SU-DHL-6 (cell line): ENCODE data around the gene ZNF80.

ENCODE experiments used
- H2AFZ ChIP-seq: fragments of 200-600 bp; sonication (generic); 2 replicates; pipeline ENCODE4 v1.6.1; 2014; ENCODE audit warnings: low read depth, mild to moderate bottlenecking, moderate library complexity, mixed read lengths, antibody characterized with exemption, low read length; ENCODE audit not compliant: severe bottlenecking
- H3F3A ChIP-seq: fragments of 200-600 bp; shearing (Covaris generic); 2 replicates; pipeline ENCODE4 v1.6.0; 2016; ENCODE audit warnings: antibody characterized with exemption, mild to moderate bottlenecking; ENCODE audit not compliant: insufficient read depth
- H3K27ac ChIP-seq: fragments of 200-600 bp; sonication (generic); 2 replicates; pipeline ENCODE4 v1.5.1; 2016; ENCODE audit warnings: low read depth, mild to moderate bottlenecking, low read length, moderate library complexity, mixed read lengths
- H3K27me3 ChIP-seq: fragments of 200-600 bp; sonication (generic), shearing (Covaris generic); 2 replicates; pipeline ENCODE4 v1.6.0; 2014; ENCODE audit warnings: mild to moderate bottlenecking, low read length
- H3K36me3 ChIP-seq: fragments of 200-600 bp; sonication (generic); 2 replicates; pipeline ENCODE4 v1.6.1; 2014; ENCODE audit warnings: mild to moderate bottlenecking, low read length, mixed read lengths
- H3K4me2 ChIP-seq: fragments of 300-600, 200-600 bp; shearing (Covaris generic), sonication (generic); 2 replicates; pipeline ENCODE4 v1.6.0; 2014; ENCODE audit warnings: low read length, low read depth, mild to moderate bottlenecking; ENCODE audit not compliant: poor library complexity, severe bottlenecking
- H3K4me3 ChIP-seq: fragments of 200-600 bp; sonication (generic); 2 replicates; pipeline ENCODE4 v1.5.1; 2014; ENCODE audit warnings: antibody characterized with exemption, low read length, mild to moderate bottlenecking, mixed read lengths; ENCODE audit not compliant: insufficient read depth, poor library complexity, severe bottlenecking
- H3K79me2 ChIP-seq: fragments of 200-600 bp; sonication (generic); 2 replicates; pipeline ENCODE4 v1.6.1; 2014; ENCODE audit warnings: mild to moderate bottlenecking, low read length, moderate library complexity; ENCODE audit not compliant: insufficient read depth
- H3K9ac ChIP-seq: fragments of 200-600 bp; sonication (generic); 2 replicates; pipeline ENCODE4 v1.7.0; 2014; ENCODE audit warnings: mild to moderate bottlenecking, low read length
- H3K9me2 ChIP-seq: fragments of 200-600 bp; sonication (generic); replicated peaks from 2 replicates; pipeline ENCODE4 v1.6.1; 2014; ENCODE audit warnings: low read length; ENCODE audit not compliant: insufficient read depth
- H3K9me3 ChIP-seq: fragments of 200-600 bp; sonication (generic); 2 replicates; pipeline ENCODE4 v1.6.1; 2014; ENCODE audit warnings: low read length, mixed read lengths; ENCODE audit not compliant: insufficient read depth
- H4K20me1 ChIP-seq: fragments of 200-600 bp; sonication (generic); 2 replicates; pipeline ENCODE4 v1.6.1; 2014; ENCODE audit warnings: low read depth, mild to moderate bottlenecking, antibody characterized with exemption, low read length, moderate library complexity, mixed read lengths
- CTCF ChIP-seq: fragments of 200-600 bp; sonication (generic); IDR thresholded peaks from one replicate; pipeline ENCODE4 v1.5.1; 2017; ENCODE audit warnings: antibody characterized with exemption, mild to moderate bottlenecking, low read length, moderate library complexity; ENCODE audit not compliant: insufficient read depth, poor library complexity, severe bottlenecking
- EZH2phosphoT487 ChIP-seq: fragments of 200-600 bp; sonication (generic), shearing (Covaris generic); conservative IDR thresholded peaks from 2 replicates; pipeline ENCODE4 v1.6.1; 2018; ENCODE audit warnings: mild to moderate bottlenecking, antibody characterized with exemption, low read length, moderate library complexity, mixed read lengths

The ZNF80 gene

GRCh38 chr3:114218006-114218405 lies 19.4 kb downstream of the ZNF80 start:
- Histone ChIP-seq H3K4me2 (no peak overlapping the region), H3K4me3 (no peak overlapping the region), H3K79me2 (no peaks in the 10 kb centered on the region), H2AFZ (no peak overlapping the region), H3K9me2 (no peaks in the 10 kb centered on the region), H3K9me3 (no peaks in the 10 kb centered on the region), H3F3A (peaks cover 28% of the 10 kb centered on the region), H3K27ac (no peak overlapping the region), H4K20me1 (no peaks in the 10 kb centered on the region), H3K27me3 (no peaks in the 10 kb centered on the region), H3K9ac (no peak overlapping the region), H3K36me3 (no peaks in the 10 kb centered on the region)
- TF ChIP-seq EZH2phosphoT487, result no peak
- TF ChIP-seq CTCF, result no peak

DNA sequence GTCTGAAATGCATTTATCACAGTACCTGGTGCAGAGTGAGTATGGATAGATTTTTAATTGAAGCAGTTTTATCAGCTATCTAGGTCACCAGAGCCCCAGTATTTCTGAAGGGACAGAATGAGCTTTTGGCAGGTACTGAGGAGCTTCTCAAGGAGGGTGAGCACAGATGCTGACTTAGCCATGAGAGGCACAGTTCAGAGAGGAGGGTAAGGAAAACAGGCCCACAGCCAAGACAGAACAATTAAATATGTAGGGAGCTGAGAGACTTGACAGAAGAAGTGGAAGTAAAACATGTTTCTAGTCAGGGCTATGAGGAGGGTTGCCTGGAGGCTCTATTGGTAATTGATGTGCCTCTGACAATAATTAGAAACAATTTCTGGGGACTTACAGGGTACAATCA lies 20.1 kb downstream of the ZNF80 start:
- Histone ChIP-seq H3K9me2 (no peaks in the 10 kb centered on the region), H4K20me1 (no peaks in the 10 kb centered on the region), H3K9ac (no peak overlapping the region), H3K27me3 (no peaks in the 10 kb centered on the region), H3K9me3 (no peaks in the 10 kb centered on the region), H3F3A (peaks cover 29% of the 10 kb centered on the region), H3K36me3 (no peaks in the 10 kb centered on the region), H3K79me2 (no peaks in the 10 kb centered on the region), H3K4me2 (no peak overlapping the region), H3K4me3 (no peak overlapping the region), H3K27ac (no peak overlapping the region), H2AFZ (no peak overlapping the region)
- TF ChIP-seq EZH2phosphoT487, result no peak
- no peak for TF ChIP-seq CTCF

GRCh38 chr3:114216186-114216970 lies 21.0 kb downstream of the ZNF80 start:
- Histone ChIP-seq H4K20me1 (no peaks in the 10 kb centered on the region), H3F3A (peaks cover 29% of the 10 kb centered on the region), H3K79me2 (no peaks in the 10 kb centered on the region), H3K9me3 (no peaks in the 10 kb centered on the region), H2AFZ (no peak overlapping the region), H3K27ac (no peak overlapping the region), H3K4me3 (no peak overlapping the region), H3K9ac (no peak overlapping the region), H3K4me2 (no peak overlapping the region), H3K9me2 (no peaks in the 10 kb centered on the region), H3K27me3 (no peaks in the 10 kb centered on the region), H3K36me3 (no peaks in the 10 kb centered on the region)
- TF ChIP-seq EZH2phosphoT487, result no peak
- no peak for TF ChIP-seq CTCF
